PC-9 (cell line): Measurements from ENCODE around the gene ACAD8.

ENCODE experiments used
- CTCF ChIP-seq: fragments of 200-600 bp; sonication (generic); conservative IDR thresholded peaks from 2 replicates; pipeline ENCODE4 v1.6.1; 2017; ENCODE audit warnings: mixed run types, antibody characterized with exemption, mild to moderate bottlenecking, moderate library complexity
- EZH2 ChIP-seq: fragments of 200-600 bp; sonication (generic); IDR thresholded peaks from 2 replicates; pipeline ENCODE4 v1.8.0; 2017; ENCODE audit warnings: antibody characterized with exemption, low read depth

GRCh38 chr11:134260503-134260902, 7.1 kb downstream of the ACAD8 start:
- TF ChIP-seq CTCF (no peak), EZH2 (no peak)
